ENCODE measurements around the gene LHB.
"Not testable (repeated sequence)": the region's sequence is repeated elsewhere in the genome, so short reads cannot be mapped to it uniquely, and the experiment has no call there.

Gene LHB

GRCh38 chr19:49017041-49017665 is at the start of gene LHB:
Gene LHB, minus strand, starts transcription at chr19:49017091. Its CDS starts 10 bp downstream, at chr19:49017081.
- no peak for DNase-seq (ENCODE audit: low read depth)

GRCh38 chr19:49065905-49066512 is 49.1 kb upstream of the LHB start:
- no peak for DNase-seq (ENCODE audit: low read depth)

GRCh38 chr19:49064768-49065611 is 48.1 kb upstream of the LHB start, which contains the start of gene NTF4:
Gene NTF4, minus strand, starts transcription at chr19:49064818. Its CDS starts 2,821 bp downstream, at chr19:49061997.
- no peak for DNase-seq (ENCODE audit: low read depth)

- no peak for DNase-seq (ENCODE audit: low read depth)
Observed at GRCh38 chr19:49064029-49064629, 47.2 kb upstream of the LHB start.

GRCh38 chr19:49061445-49061844 is 44.6 kb upstream of the LHB start:
- DNase-seq (ENCODE audit: low read depth): no peak

GRCh38 chr19:49061000-49061399 is 44.1 kb upstream of the LHB start:
- no peak for DNase-seq (ENCODE audit: low read depth)

- DNase-seq (ENCODE audit: low read depth): no peak
Observed at GRCh38 chr19:49059053-49059452, 42.2 kb upstream of the LHB start.

- peak; percentile 38 for DNase-seq (ENCODE audit: low read depth)
Observed at GRCh38 chr19:49058562-49058961, 41.7 kb upstream of the LHB start.

- peak; percentile 57 for DNase-seq (ENCODE audit: low read depth)
Observed at GRCh38 chr19:49057636-49058234, 40.8 kb upstream of the LHB start, which contains the start of gene CGB7. Gene CGB7, minus strand, starts transcription at chr19:49057749. Its CDS starts 2,374 bp downstream, at chr19:49055375.

- DNase-seq (ENCODE audit: low read depth): not testable (repeated sequence)
Observed at GRCh38 chr19:49056902-49057596, 40.2 kb upstream of the LHB start.

GRCh38 chr19:49056101-49056901 is 39.4 kb upstream of the LHB start:
- DNase-seq (ENCODE audit: low read depth): peak; percentile 44

- DNase-seq (ENCODE audit: low read depth): peak; percentile 67
Observed at GRCh38 chr19:49050376-49051033, 33.6 kb upstream of the LHB start.

- not testable (repeated sequence) for DNase-seq (ENCODE audit: low read depth)
Observed at GRCh38 chr19:49049834-49050233, 32.9 kb upstream of the LHB start.

- not testable (repeated sequence) for DNase-seq (ENCODE audit: low read depth)
Observed at GRCh38 chr19:49049011-49049410, 32.1 kb upstream of the LHB start, which contains the start of gene CGB8. Gene CGB8, minus strand, starts transcription at chr19:49049111. Its CDS starts 372 bp downstream, at chr19:49048739.

GRCh38 chr19:49043548-49043947 is 26.7 kb upstream of the LHB start, which contains the start of gene CGB5:
Gene CGB5, plus strand, starts transcription at chr19:49043848. Its CDS starts 362 bp downstream, at chr19:49044210.
- DNase-seq (ENCODE audit: low read depth): not testable (repeated sequence)

GRCh38 chr19:49042666-49043065 is 25.8 kb upstream of the LHB start:
- DNase-seq (ENCODE audit: low read depth): not testable (repeated sequence)

- DNase-seq (ENCODE audit: low read depth): no peak
Observed at GRCh38 chr19:49042177-49042576, 25.3 kb upstream of the LHB start.

- DNase-seq (ENCODE audit: low read depth): not testable (repeated sequence)
Observed at GRCh38 chr19:49039736-49040135, 22.8 kb upstream of the LHB start.

GRCh38 chr19:49038557-49039276 is 21.8 kb upstream of the LHB start:
- peak; percentile 78 for DNase-seq (ENCODE audit: low read depth)

Data from iris pigment epithelial cell (primary cell).